Ramos (cell line): ENCODE results near the gene LRRC27.

Source experiments
- in situ Hi-C: fragments of 300-500 bp; cut with MboI; formaldehyde crosslinking; loops from one replicate; pipeline ENCODE4 v1.14.3; 2022; ENCODE audit warnings: low sequenced_read_pairs; ENCODE audit not compliant: unreplicated experiment

Gene LRRC27

DNA sequence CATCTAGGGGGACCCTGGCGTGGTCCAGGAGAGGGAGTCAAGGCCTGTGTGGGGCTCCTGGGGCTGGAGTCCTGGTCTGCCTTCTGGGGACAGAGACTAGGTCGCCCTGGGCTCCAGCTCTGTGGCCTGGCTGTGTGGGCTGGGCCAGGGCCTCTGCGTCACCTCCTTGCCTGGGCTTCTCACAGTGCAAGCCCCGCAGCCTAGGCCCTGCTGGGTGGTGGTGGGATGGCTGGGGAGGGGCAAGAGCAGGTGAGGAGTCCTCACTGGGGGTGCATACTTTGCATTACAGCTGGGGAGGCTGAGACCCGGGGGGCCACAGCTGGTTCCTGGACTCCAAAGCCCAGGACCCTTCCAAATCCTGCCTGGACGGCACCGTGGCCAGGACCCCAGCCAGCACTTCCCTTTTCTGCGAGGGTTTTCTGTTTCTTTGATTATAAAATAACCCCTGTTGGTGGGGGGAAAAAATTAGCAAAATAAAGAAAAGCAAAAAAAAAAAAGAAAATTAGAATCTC, 88.5 kb downstream of the LRRC27 start:
- in situ Hi-C loops, result no loop called here

DNA sequence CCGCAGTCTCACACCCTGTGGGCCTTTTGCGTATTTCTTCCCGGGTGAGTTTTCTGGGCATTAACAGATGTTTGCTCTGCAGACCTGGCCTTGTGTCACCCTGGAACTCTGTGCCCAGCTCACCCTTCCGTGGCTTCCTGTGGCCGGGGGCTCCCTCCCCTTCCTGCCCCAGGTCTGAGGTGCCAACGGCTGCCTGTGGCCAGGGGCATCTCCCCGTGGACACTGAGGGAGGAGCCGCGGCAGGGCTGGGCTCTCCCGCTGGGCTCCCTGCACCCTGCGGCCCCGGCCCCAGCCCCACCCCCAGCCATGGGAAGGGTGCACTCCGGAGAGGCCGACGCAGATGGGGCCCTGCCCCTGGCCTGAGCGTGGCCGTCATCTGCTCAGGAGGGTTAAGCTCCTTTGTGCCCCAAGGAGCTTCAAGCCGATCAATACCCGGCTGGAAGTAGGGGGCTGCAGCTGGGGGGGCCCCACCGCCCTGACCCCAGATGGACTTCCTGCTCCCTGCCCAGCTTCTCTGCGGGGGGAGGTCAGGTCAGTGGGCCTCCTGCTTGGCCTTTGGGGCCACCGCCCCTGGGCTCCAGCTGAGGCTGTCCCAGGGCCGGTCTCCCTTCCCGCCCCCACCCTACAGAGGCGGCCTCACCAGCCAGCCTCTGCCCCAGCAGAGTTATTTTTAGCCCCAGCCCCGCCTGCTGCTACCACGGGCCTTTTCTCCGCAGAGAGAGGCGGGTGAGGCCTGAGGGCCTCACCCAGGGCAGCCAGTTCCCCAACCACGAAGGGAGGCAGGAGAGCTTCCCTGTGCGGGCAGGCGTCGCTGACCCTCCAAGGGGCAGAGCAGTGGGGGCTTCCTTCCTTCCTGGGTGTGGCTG, 89.2 kb downstream of the LRRC27 start:
- in situ Hi-C loops, result no loop called here

DNA sequence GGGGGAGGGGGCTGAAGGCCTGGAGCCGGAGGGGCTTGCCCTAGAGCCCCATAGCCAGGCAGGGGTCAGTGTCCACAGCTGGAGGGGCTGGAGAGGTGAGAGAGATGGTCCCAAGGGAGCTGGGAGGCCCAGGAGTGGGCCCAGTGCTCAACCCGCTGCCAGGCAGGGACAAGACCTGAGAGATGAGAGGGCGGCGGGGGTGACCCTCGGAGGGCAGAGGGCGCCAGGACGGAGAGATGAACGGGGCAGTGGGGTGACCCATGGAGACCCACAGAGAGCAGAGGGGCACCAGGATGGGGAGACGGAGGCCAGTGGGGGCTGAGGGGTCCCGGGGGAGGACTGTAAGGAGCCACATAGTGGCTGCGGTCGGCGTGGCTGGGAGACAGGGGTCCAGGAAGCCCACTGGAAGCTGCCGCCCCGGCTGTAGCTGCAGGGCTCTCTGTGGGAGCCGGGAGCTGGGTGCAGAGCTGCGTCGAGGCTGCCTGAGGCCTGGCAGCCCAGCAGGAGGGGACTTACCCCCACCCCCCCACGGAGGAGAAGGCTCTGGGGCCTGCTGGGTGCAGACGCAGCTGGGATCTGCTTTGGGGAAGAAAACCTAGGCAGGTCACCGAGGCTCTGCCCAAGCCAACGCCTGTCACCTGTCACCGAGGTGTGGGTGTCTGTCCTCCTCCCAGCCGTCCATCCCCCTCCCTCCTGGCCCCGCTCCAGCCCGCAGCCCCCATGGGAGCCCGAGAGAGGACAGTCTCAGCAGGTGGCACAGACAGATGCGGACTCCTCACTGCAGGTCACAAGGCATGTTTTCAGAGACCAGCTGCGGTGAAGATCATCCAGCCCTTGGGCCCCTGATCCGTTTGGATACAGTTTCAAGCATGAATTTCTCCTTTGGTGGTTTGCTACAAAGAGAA, 90.1 kb downstream of the LRRC27 start:
- in situ Hi-C loops, result no loop called here

DNA sequence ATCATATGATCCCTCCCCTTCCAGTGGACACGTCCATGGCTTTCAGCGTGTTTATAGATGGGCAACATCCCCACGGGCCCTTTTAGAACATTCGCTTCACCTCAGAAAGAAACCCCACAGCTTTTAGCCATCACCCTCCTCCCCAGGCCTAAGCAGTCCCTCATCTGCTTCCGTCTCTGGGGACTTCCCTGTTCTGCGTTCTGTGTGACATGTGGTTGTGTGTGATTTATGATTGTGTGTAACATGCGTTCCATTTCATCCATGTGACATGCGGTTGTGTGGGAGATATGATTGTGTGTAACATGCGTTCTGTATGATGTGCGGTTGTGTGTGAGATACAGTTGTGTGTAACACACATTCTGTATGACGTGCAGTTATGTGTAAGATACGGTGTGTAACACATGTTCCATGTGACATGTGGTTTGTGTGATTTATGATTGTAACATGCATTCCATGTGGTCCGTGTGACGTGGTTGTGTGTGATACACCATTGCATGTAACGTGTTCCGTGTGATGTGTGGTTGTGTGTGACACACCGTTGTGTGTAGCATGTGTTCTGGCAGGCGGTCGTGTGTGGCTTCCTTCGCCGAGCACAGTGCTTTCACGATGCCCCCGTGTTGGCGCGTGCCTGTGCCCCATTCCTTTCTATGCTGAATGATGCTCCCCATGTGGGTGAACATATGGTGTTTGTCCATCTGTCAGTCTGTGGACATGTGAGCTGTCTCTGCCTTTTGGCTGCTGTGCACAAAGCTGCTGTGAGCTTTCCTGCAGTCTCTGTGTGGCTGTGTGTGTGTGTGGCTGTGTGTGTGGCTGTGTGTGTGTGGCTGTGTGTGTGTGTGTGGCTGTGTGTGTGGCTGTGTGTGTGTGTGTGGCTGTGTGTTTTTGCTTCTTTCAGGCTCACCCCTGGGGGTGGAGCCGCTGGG, 91.2 kb downstream of the LRRC27 start:
- in situ Hi-C loops, result no loop called here

DNA sequence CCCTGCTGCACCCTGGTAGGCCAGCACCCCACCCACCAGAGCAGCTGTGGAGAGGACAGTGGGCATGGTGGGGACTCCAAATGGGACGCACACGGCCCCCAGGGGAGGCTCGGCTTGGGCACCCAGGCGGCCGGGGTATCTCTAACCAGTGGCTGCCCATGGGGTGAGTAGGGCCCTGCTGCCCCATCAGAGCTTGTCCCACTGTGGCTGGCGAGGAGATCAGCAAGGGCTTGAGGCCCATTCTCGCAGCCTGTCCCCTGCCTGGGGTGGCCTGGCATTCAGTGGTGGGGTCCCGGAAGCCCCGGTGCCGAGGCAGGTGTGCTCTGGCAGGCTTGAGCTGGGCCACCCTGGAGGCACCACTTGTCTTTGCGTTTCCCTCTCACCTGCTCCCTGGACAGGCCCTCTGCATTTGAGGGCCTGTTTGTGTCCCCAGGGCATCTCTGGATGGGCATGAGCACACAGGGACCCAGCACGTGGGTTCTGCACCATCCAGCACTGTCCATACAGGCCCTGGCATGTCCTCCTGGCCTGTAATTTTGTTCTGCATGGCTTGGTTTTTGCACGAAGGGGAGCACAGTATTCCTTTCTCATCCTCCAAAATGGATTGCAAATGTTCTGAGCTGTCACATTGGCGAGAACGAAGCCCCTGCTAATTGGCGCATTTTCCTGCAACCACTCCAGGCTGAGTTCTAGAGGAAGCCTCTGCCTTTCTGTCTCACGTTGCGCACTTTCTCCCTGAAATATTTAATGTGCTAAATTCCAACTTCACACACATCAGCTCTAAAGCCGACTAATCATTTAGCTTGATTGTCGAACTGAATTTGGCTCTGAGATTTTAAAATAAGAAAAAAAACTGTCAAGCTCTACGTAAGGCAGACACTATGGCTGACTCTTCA, 92.2 kb downstream of the LRRC27 start:
- in situ Hi-C loops, result no loop called here

DNA sequence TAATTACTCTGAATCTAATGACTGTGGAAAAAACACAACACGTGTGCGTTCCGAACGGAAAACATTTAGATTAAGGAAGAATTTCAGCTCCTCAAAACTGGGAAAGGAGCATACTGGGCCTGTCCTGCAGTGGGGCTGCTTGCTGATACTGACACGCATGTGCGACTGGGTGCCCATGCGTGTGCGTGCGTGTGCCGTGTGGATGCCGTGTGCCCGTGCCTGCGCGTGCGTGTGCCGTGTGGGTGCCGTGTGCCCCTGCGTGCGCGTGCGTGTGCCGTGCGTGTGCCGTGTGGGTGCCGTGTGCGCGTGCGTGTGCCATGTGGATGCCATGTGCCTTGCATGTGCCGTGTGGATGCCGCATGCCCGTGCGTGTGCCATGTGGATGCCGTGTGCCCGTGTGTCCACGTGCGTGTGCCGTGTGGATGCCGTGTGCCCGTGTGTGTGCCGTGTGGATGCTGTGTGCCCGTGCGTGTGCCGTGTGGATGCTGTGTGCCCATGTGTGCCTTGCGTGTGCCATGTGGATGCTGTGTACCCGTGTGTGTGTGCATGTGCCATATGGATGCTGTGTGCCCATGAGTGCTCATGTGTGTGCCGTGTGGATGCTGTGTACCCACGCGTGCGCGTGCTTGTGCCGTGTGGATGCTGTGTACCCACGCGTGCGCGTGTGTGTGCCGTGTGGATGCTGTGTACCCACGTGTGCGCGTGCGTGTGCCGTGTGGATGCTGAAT, 93.2 kb downstream of the LRRC27 start:
- in situ Hi-C loops, result no loop called here

DNA sequence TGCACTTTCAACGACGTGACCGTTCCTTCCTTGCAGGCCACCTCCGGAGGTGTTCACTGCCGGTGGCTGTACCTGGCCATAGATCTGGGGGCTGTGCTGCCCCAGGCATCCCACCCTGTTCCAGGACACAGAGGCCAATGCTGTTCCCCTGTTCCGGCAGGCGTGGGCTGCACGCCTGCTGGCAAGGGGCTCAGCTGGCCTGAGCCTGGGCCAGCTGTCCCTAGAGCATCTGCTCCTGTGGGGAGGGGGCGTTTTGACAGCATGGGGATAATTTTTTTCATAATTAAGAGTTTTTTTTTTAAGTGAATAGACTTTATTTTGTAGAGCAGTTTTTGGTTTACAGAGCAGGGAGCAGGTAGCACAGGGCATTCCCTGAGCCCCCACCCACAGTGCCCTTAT, 93.8 kb downstream of the LRRC27 start:
- in situ Hi-C loops, result no loop called here

DNA sequence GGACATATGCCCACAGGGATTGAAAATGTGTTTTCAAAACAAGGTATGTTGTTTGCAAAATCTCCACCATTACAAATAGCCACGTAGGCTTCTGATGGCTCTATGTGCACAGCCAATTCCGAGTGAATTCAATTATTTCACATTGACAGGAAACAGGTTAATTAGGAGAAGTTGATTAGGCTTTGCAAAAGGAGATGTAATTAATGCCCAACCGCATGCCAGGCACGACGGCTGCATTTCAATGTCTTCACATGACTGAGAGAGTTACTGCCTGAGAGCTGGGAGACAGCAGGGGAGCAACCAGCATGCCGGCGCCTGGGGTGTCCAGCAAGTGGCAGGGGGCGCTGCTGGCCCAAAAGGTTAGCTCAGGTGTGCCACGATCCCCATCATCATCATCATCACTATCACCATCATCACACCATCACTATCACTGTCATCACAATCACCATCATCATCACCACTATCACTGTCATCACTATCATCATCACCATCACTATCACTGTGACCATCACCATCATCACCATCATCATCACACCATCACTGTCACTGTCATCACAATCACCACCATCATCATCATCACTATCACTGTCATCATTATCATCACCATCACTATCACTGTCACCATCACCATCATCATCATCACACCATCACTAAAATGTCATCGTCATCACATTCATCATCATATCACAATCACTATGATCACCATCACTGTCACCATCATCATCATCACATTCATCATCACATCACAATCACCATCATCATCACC, 95.2 kb downstream of the LRRC27 start:
- in situ Hi-C loops, result no loop called here

DNA sequence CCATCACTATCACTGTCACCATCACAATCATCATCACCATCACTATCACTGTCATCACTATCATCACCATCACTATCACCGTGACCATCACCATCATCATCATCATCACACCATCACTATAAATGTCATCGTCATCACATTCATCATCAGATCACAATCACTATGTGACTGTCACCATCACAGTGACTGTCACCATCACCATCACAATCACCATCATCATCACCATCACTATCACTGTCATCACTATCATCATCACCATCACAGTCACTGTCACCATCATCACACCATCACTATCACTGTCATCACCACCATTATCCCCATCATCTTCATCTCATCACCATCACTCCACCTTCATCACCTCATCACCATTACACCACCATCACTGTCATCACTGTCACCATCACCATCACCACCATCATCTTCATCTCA, 96.0 kb downstream of the LRRC27 start:
- in situ Hi-C loops, result no loop called here

DNA sequence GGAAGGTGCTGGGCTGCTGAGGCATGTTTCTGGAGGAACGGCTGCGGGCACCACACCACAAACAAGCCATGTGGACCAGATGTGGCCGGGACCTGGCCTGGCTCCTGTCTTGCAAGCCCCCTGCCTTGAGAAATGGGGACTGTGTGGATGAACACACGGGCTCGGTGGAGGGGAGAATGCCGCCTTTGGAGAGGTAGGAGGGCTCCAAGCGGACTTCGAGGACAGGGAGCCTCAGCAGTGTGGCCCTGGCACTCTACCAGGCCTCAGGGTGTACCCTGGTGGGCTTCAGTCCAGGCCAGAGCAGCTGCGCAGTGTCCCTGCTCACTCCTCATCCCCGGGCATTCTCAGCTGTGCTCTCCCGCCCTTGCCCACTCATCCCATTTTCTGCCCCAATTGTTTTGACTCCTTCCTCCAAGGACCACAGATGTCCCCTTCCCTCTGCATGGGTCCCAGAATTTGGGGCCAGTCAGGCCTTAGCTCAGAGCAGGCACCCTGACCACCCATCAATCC, 96.5 kb downstream of the LRRC27 start:
- in situ Hi-C loops, result no loop called here
